ENCODE results near the gene GPR139. TPM values are rescaled to one million over a fixed set of nuclear protein-coding genes. Genes with fewer than 3 reads are reported as not detected.

The GPR139 gene
- total RNA-seq, 1 experiment from 2014 or later = 0.22 TPM

- H4K5ac ChIP-seq (ENCODE audit: insufficient read length, low read depth, low read length) = no peak overlapping the region
- no peak overlapping the region for H2BK12ac ChIP-seq (ENCODE audit: insufficient read length, low read depth, low read length)
- no peak overlapping the region for H3K4me2 ChIP-seq (ENCODE audit: insufficient read depth, insufficient read length, low read length)
- no CpG with 5 or more reads among the region's 3 CpGs for whole genome bisulfite sequencing (ENCODE audit: extremely low coverage, insufficient read length, low lambda C conversion rate)
- no peak overlapping the region for H3K14ac ChIP-seq (ENCODE audit: insufficient read depth, low read length)
- H4K20me1 ChIP-seq (ENCODE audit: control insufficient read depth, insufficient read depth, insufficient read length) = no peaks in the 10 kb centered on the region
- no peak overlapping the region for H2BK20ac ChIP-seq (ENCODE audit: low read depth, low read length, poor library complexity, severe bottlenecking)
- Mint-ChIP-seq H3K27me3 (ENCODE audit: low read depth) (peaks cover 17% of the 10 kb centered on the region), H3K4me3 (no peak overlapping the region), H3K27ac (no peak overlapping the region), H3K4me1 (peaks cover 2% of the 10 kb centered on the region in 2 experiments; a peak in 3 of 4 replicates), H3K9me3 (no peaks in the 10 kb centered on the region), H3K36me3 (ENCODE audit: insufficient read depth in 1 of 3, low read depth in 3 of 3) (no peaks in the 10 kb centered on the region)
- H4K91ac ChIP-seq (ENCODE audit: insufficient read length, low read depth, low read length) = no peak overlapping the region
- no peaks in the 10 kb centered on the region for H3K23me2 ChIP-seq (ENCODE audit: insufficient read length, low read depth, low read length, poor library complexity, severe bottlenecking)
- H2BK5ac ChIP-seq (ENCODE audit: insufficient read length, low read length) = no peak overlapping the region
- H2AFZ ChIP-seq (ENCODE audit: low read length) = no peak overlapping the region
- H3K18ac ChIP-seq (ENCODE audit: insufficient read length, low read depth, low read length) = no peak overlapping the region
- DNase-seq = no peak
- no peak overlapping the region for H3K23ac ChIP-seq (ENCODE audit: insufficient read length, low read depth, low read length)
- H3K79me2 ChIP-seq (ENCODE audit: insufficient read depth, low read length) = no peaks in the 10 kb centered on the region
- H3K56ac ChIP-seq (ENCODE audit: insufficient read length, low read depth, low read length) = no peak overlapping the region
- no peaks in the 10 kb centered on the region for H3K9me3 ChIP-seq (ENCODE audit: control insufficient read depth, low read depth, low read length)
- H3K27me3 ChIP-seq (ENCODE audit: insufficient read depth, low read length) = no peaks in the 10 kb centered on the region
- no peaks in the 10 kb centered on the region for H3K79me1 ChIP-seq (ENCODE audit: insufficient read depth, low read depth, low read length, poor library complexity, severe bottlenecking)
- H3K4ac ChIP-seq (ENCODE audit: low read depth, low read length) = no peak overlapping the region
- no peaks in the 10 kb centered on the region for H3K4me1 ChIP-seq (ENCODE audit: insufficient read depth, low read length)
- H3K27ac ChIP-seq (ENCODE audit: insufficient read length, low read depth, low read length) = no peak overlapping the region
- H4K8ac ChIP-seq (replicated peaks; ENCODE audit: insufficient read length, low read depth, low read length) = no peak overlapping the region
- H3T11ph ChIP-seq (ENCODE audit: low read length) = no peak overlapping the region
- H2AK5ac ChIP-seq (ENCODE audit: insufficient read length, low read length) = no peak overlapping the region
- no peak for TF ChIP-seq CTCF (conservative IDR thresholded peaks at IDR 0.05)
- H2BK15ac ChIP-seq (ENCODE audit: low read depth, low read length) = no peak overlapping the region
- no peak overlapping the region for H2BK120ac ChIP-seq (ENCODE audit: low read depth, low read length, poor library complexity, severe bottlenecking)
- no peak overlapping the region for H3K9ac ChIP-seq (ENCODE audit: extremely low read depth, insufficient read length, low read length)
These were observed 15.7 kb upstream of the GPR139 start for GRCh38 chr16:20089246-20089965.

All from H9 (cell line).